IMR-90 (cell line): ENCODE data around the gene PHLDB1. TPM values are rescaled to one million over a fixed set of nuclear protein-coding genes. Genes with fewer than 3 reads are reported as not detected.

Experiments used
- ATAC-seq: fragments of 200-7000 bp; cut with Tn5 transposase; 2 replicates; pipeline ENCODE4 v1.9.1; 2020; ENCODE audit warnings: low read depth, mild to moderate bottlenecking, moderate library complexity
- BruUV-seq: library from RNA; stranded (reverse); fragments of 400-500 nt; replicated peaks from 2 replicates; lab custom pipeline; 2021; lab: Mats Ljungman, UMichigan
- CTCF ChIA-PET: fragments of 300-600 bp; formaldehyde crosslinking; extraction: SDS; loops from one replicate; lab custom pipeline; 2021; ENCODE audit warnings: antibody characterized with exemption; lab: Yijun Ruan, JAX
- POLR2A ChIA-PET: fragments of 300-600 bp; sonication (Branson Sonifier 250); formaldehyde crosslinking; loops from one replicate; lab custom pipeline; 2022; ENCODE audit warnings: antibody characterized with exemption; ENCODE audit not compliant: unreplicated experiment; lab: Charles Lee
- DNase-seq: peaks from one replicate; pipeline ENCODE4 v3.0.0; 2013
- H2AFZ ChIP-seq: replicated peaks from 2 replicates; pipeline ENCODE3; 2013; ENCODE audit warnings: low read length, mild to moderate bottlenecking; ENCODE audit not compliant: poor library complexity
- H2AK5ac ChIP-seq: 2 replicates; pipeline ENCODE4 v1.6.1; 2013; ENCODE audit warnings: low read depth, low read length, inconsistent platforms
- H2AK9ac ChIP-seq: replicated peaks from 2 replicates; pipeline ENCODE3; 2013; ENCODE audit warnings: mild to moderate bottlenecking, low read depth, low read length, moderate library complexity; ENCODE audit not compliant: poor library complexity
- H2BK120ac ChIP-seq: 2 replicates; pipeline ENCODE4 v1.6.1; 2013; ENCODE audit warnings: low read depth, low read length, inconsistent platforms
- H2BK15ac ChIP-seq: 3 replicates; pipeline ENCODE4 v1.6.1; 2013; ENCODE audit warnings: low read depth, low read length, inconsistent platforms
- H2BK20ac ChIP-seq: 2 replicates; pipeline ENCODE4 v1.6.1; 2013; ENCODE audit warnings: low read depth, mild to moderate bottlenecking, inconsistent platforms, low read length, moderate library complexity
- H2BK5ac ChIP-seq: 2 replicates; pipeline ENCODE4 v1.6.1; 2013; ENCODE audit warnings: mild to moderate bottlenecking, low read depth, low read length, inconsistent platforms; ENCODE audit not compliant: poor library complexity, severe bottlenecking
- H3K14ac ChIP-seq: replicated peaks from 2 replicates; pipeline ENCODE4 v1.6.1; 2013; ENCODE audit warnings: low read depth, low read length, inconsistent platforms
- H3K18ac ChIP-seq: 2 replicates; pipeline ENCODE4 v1.6.1; 2013; ENCODE audit warnings: low read depth, low read length, control low read depth
- H3K23ac ChIP-seq: 2 replicates; pipeline ENCODE4 v1.6.1; 2013; ENCODE audit warnings: low read depth, low read length, inconsistent platforms
- H3K27ac ChIP-seq: 2 replicates; pipeline ENCODE4 v1.5.1; 2013; ENCODE audit warnings: mild to moderate bottlenecking, control low read depth, low read length; ENCODE audit not compliant: insufficient read depth
- H3K27me3 ChIP-seq: 2 replicates; pipeline ENCODE4 v1.6.1; 2013; ENCODE audit warnings: low read length; ENCODE audit not compliant: control insufficient read depth, insufficient read depth
- H3K36me3 ChIP-seq: 2 replicates; pipeline ENCODE4 v1.6.1; 2013; ENCODE audit warnings: low read length, mixed read lengths; ENCODE audit not compliant: control insufficient read depth, insufficient read depth
- H3K4ac ChIP-seq: 2 replicates; pipeline ENCODE4 v1.6.1; 2013; ENCODE audit warnings: low read depth, low read length, inconsistent platforms
- H3K4me1 ChIP-seq: 2 replicates; pipeline ENCODE4 v1.6.1; 2013; ENCODE audit warnings: low read length, mixed read lengths; ENCODE audit not compliant: control insufficient read depth, insufficient read depth
- H3K4me2 ChIP-seq: 2 replicates; pipeline ENCODE4 v1.6.1; 2013; ENCODE audit warnings: low read depth, mild to moderate bottlenecking, control low read depth, low read length, moderate library complexity
- H3K4me3 ChIP-seq: 2 replicates; pipeline ENCODE4 v1.5.1; 2013; ENCODE audit warnings: low read depth, mild to moderate bottlenecking, control low read depth, low read length, moderate library complexity; ENCODE audit not compliant: insufficient read depth
- H3K56ac ChIP-seq: 2 replicates; pipeline ENCODE4 v1.6.1; 2013; ENCODE audit warnings: low read length, inconsistent platforms; ENCODE audit not compliant: insufficient read depth; ENCODE audit errors: extremely low read depth
- H3K79me1 ChIP-seq, 2 experiments: 2 replicates each; pipeline ENCODE4 v1.6.1; 2013; ENCODE audit warnings: low read length in 2 of 2, inconsistent platforms in 1 of 2, low read depth in 1 of 2
- H3K9ac ChIP-seq: 2 replicates; pipeline ENCODE4 v1.6.1; 2013; ENCODE audit warnings: low read depth, low read length, control low read depth
- H3K9me1 ChIP-seq: 2 replicates; pipeline ENCODE4 v1.6.1; 2013; ENCODE audit warnings: low read length, inconsistent platforms; ENCODE audit not compliant: insufficient read depth
- H3K9me3 ChIP-seq: 2 replicates; pipeline ENCODE4 v1.6.1; 2013; ENCODE audit warnings: low read length; ENCODE audit not compliant: control insufficient read depth, insufficient read depth
- H4K20me1 ChIP-seq: 2 replicates; pipeline ENCODE4 v1.6.1; 2013; ENCODE audit warnings: low read length, inconsistent platforms; ENCODE audit not compliant: insufficient read depth
- H4K5ac ChIP-seq: 2 replicates; pipeline ENCODE4 v1.6.1; 2013; ENCODE audit warnings: mild to moderate bottlenecking, low read depth, low read length, control low read depth
- H4K8ac ChIP-seq, 2 experiments: 2 replicates each; pipeline ENCODE4 v1.6.1; 2013; ENCODE audit warnings: low read depth in 2 of 2, low read length in 2 of 2, control low read depth in 1 of 2, inconsistent platforms in 1 of 2
- H4K91ac ChIP-seq: 2 replicates; pipeline ENCODE4 v1.6.1; 2013; ENCODE audit warnings: low read depth, low read length, inconsistent platforms; ENCODE audit not compliant: insufficient read depth
- FOS ChIP-seq: fragments of 150-350 bp; IDR thresholded peaks from 2 replicates; pipeline ENCODE4 v1.6.1; 2016; ENCODE audit warnings: low read depth, low read length
- POLR2A ChIP-seq: IDR thresholded peaks from 2 replicates; pipeline ENCODE4 v1.6.1; 2012; ENCODE audit warnings: mild to moderate bottlenecking, low read depth, low read length
- RFX5 ChIP-seq: IDR thresholded peaks from 2 replicates; pipeline ENCODE4 v1.8.0; 2012; ENCODE audit warnings: low read depth, mild to moderate bottlenecking, low read length, moderate library complexity
- SMC3 ChIP-seq: fragments of 150-350 bp; IDR thresholded peaks from 2 replicates; pipeline ENCODE4 v1.6.1; 2016; ENCODE audit warnings: low read depth, mild to moderate bottlenecking, antibody characterized with exemption, low read length, moderate library complexity
- WGBS, 2 experiments: methylation state at CpG; one replicate each; pipeline versions ENCODE4 v1.1.5 to v1.1.7; 2013; ENCODE audit warnings: missing lambda C conversion rate in 2 of 2; ENCODE audit not compliant: insufficient read length in 1 of 2; ENCODE audit errors: extremely low coverage in 2 of 2; 5-methylcytosine and 5-hydroxymethylcytosine counted together
- dilution Hi-C: fragments of 300-500 bp; cut with HindIII; formaldehyde crosslinking; loops from one replicate; pipeline ENCODE4 v1.14.3; 2018; ENCODE audit warnings: low sequenced_read_pairs; ENCODE audit not compliant: unreplicated experiment
- in situ Hi-C: fragments of 300-500 bp; cut with MboI; formaldehyde crosslinking; loops from 3 replicates; pipeline ENCODE4 v1.14.3; 2019; ENCODE audit warnings: low sequenced_read_pairs, inconsistent platforms, mixed read lengths
- intact Hi-C: fragments of 100-400 bp; cut with micrococcal nuclease; formaldehyde crosslinking; loops from 2 replicates; pipeline ENCODE4 v1.10.0; 2022
- polyA plus RNA-seq, 3 experiments: library from polyadenylated mRNA; depleted of rRNA; stranded (reverse); fragments of >200 nt; gene quantifications; 2 replicates each; pipeline ENCODE4 v1.2.3, GENCODE V29; 2012; ENCODE audit warnings: low replicate concordance in 1 of 3
- total RNA-seq: library from RNA; depleted of rRNA; stranded (reverse); fragments of >200 nt; gene quantifications from 2 replicates; pipeline ENCODE4 v1.2.3, GENCODE V29; 2012

Gene PHLDB1
- total and polyA plus RNA-seq, 2 of the 4 experiments (the other 2 are of a cell fraction): 40.0 to 90.4 TPM

DNA sequence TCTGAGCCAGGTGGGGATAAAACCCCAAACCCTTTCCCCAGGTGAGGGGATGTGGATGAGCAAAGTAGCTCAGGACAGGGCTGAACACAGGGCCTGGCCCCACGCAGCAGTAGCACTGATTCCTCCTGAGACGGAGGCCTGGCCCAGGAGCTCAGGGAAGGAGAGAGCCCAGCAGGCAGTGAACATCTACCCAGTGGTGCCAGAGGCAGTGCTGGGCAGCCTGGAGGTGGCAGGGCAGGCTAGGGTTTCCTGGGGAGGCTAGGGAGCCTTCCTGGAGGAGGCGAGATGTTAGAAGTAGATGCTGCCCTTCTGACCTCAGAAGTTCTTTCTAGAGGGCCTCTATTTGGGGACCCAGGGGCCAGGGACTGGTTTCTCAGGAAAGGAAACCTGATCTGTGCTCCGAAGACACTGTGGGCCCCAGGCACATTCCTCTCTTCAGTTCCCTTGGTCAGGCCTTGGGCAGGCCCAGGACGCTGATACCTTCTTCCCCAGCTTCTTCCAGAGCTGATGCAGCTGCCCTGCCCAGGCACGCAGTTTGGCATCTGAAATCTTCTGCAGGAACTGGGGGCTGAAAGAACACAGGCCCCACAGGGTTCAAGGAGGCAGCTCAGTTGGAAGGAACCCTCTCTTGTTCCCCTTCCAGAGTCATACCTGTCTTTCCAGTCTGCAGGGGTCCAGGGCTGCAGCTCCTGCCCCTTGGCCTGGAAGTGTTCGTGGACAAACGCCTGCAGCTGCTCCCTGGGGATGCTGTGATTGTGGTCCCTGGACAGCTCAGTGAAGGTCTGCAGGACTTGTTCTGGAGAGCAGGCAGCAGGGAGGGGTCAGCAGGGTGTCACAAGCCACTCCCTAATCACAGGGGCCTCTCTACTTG is 55.2 kb downstream of the PHLDB1 start (continued):
- no peak for TF ChIP-seq RFX5
- no peak for TF ChIP-seq FOS

DNA sequence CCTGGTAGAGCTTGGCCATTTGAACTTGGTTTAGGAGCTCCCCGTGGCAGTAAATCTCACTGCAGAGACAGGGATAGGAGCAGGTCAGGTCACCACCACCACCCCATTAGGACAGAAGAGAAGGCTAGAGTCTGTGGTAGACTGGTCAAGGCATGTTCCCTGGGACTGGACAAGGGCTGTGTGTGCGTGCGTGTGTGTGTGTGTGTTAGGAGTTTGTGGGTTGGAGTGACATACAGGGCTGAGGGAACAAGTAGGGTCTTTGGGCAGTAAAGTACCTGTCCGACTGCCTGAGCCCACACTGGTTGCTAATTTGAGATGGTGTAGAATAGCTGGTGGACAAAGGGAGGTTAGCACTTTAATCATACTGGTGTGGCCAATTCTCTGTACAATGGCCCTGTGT is 56.0 kb downstream of the PHLDB1 start:
- no peak overlapping the region for H3K18ac ChIP-seq
- peaks cover 25% of the 10 kb centered on the region for H4K20me1 ChIP-seq
- no peak overlapping the region for H3K4me3 ChIP-seq
- ChIA-PET CTCF (interaction anchor here (1.3 kb wide), 1 partner anchor 27 kb away, joined by 3 read pairs; no protein-coding TSS in a partner anchor), POLR2A (no interaction called here)
- H2BK20ac ChIP-seq: no peak overlapping the region
- H3K56ac ChIP-seq: no peak overlapping the region
- no peak overlapping the region for H3K27ac ChIP-seq
- no peak overlapping the region for H2AK9ac ChIP-seq
- no peaks in the 10 kb centered on the region for H3K4me1 ChIP-seq
- no peaks in the 10 kb centered on the region for H3K9me3 ChIP-seq
- 83% methylated on average over 2 of the region's 4 CpGs; no CpG with 5 or more reads in 1 of the 2 experiments for WGBS, 2 experiments
- H4K91ac ChIP-seq: no peak overlapping the region
- H2AK5ac ChIP-seq: no peak overlapping the region
- no peak for DNase-seq
- H2BK120ac ChIP-seq: no peak overlapping the region
- intact Hi-C loops (no loop called here), in situ Hi-C loops (no loop called here), dilution Hi-C loops (no loop called here)
- H2AFZ ChIP-seq: no peak overlapping the region
- no peak overlapping the region for H3K14ac ChIP-seq
- no peak for ATAC-seq
- H3K4me2 ChIP-seq: no peak overlapping the region
- no peak overlapping the region for H2BK15ac ChIP-seq
- no peak overlapping the region for H3K23ac ChIP-seq
- no TSS peak for BruUV-seq
- H3K36me3 ChIP-seq: peaks cover under 1% of the 10 kb centered on the region; the same call in 1 of the 2 replicates
- H2BK5ac ChIP-seq: no peak overlapping the region
- no peaks in the 10 kb centered on the region; a peak in 1 of 4 replicates for H3K79me1 ChIP-seq
- no peaks in the 10 kb centered on the region for H3K27me3 ChIP-seq
- no peak overlapping the region for H3K9ac ChIP-seq
- no peak overlapping the region for H4K5ac ChIP-seq
- TF ChIP-seq POLR2A: 0 out of 2 replicates have a peak, but pooled peaks have one; percentile 10
- no peak for TF ChIP-seq RFX5
- TF ChIP-seq SMC3: no peak
- H3K9me1 ChIP-seq: peaks cover 9% of the 10 kb centered on the region; the same call in 1 of the 2 replicates
- no peak overlapping the region for H4K8ac ChIP-seq
- H3K4ac ChIP-seq: no peak overlapping the region
